Gastrocnemius medialis (tissue), 4 donors: ENCODE measurements around the gene IP6K3.

ENCODE experiments used
- CTCF ChIP-seq, 5 experiments: fragments of 450-650 bp in 3 of 5; fragments of 200-600 bp in 2 of 5; sonication (generic) in 2 of 5; IDR thresholded peaks in 4 of 5; conservative IDR thresholded peaks in 1 of 5; 1 replicate in 4 of 5; 2 replicates in 1 of 5; pipeline ENCODE4 v1.5.1; 2016 to 2019; ENCODE audit warnings: antibody characterized with exemption in 5 of 5, mild to moderate bottlenecking in 3 of 5, moderate library complexity in 3 of 5
- POLR2A ChIP-seq, 2 donors: fragments of 450-650 bp; IDR thresholded peaks; one replicate each; pipeline ENCODE4 v1.6.1; 2017; ENCODE audit warnings: antibody characterized with exemption in 2 of 2, mild to moderate bottlenecking in 2 of 2, moderate library complexity in 2 of 2

GRCh38 chr6:33740794-33741193, 5.9 kb downstream of the IP6K3 start:
- TF ChIP-seq CTCF (IDR thresholded peaks at IDR 0.05 in 4 of 5, conservative IDR thresholded peaks at IDR 0.05 in 1 of 5), result no peak
- TF ChIP-seq POLR2A (IDR thresholded peaks at IDR 0.05), result no peak
